ENCODE results near the gene TGM2. TPM values are rescaled to one million over a fixed set of nuclear protein-coding genes. Genes with fewer than 3 reads are reported as not detected.

The TGM2 gene
- total and polyA plus RNA-seq, 9 of the 15 experiments (the other 6 are each of a cell fraction or from before 2014, with no cell fraction given): 5.5 to 78.5 (median 37.6) TPM

GRCh38 chr20:38178581-38178980 lies 13.5 kb upstream of the TGM2 start (continued):
- TF ChIP-seq ARID3A (IDR thresholded peaks at IDR 0.05; ENCODE audit: borderline replicate concordance, low read depth, low read length): no peak
- TF ChIP-seq SETDB1 (IDR thresholded peaks at IDR 0.05; ENCODE audit: low read length): no peak
- no peak for TF ChIP-seq PRPF4 (IDR thresholded peaks at IDR 0.05; ENCODE audit: insufficient read depth, low read depth, low read length, poor library complexity, severe bottlenecking)
- no peak for TF ChIP-seq SMAD4 (CRISPR knock-in tag; conservative IDR thresholded peaks at IDR 0.05)
- no peak for TF ChIP-seq ZNF77 (CRISPR knock-in tag; IDR thresholded peaks at IDR 0.05)
- TF ChIP-seq ZNF583 (CRISPR knock-in tag; IDR thresholded peaks at IDR 0.05): no peak

- ATAC-seq (no peak), FAIRE-seq (no peak), DNase-seq (ENCODE audit: extremely low read depth in 1 of 4, low spot score in 3 of 4) (no peak)
- in situ Hi-C loops (cut with MboI): no loop called here
- ChIA-PET CTCF (ENCODE audit: low intra/inter-chr PET ratio) (no interaction called here), POLR2A (interaction anchor here (1.0 kb wide), 1 partner anchor 14 kb away, joined by 3 read pairs; no protein-coding TSS in a partner anchor)
- intact Hi-C loops (cut with micrococcal nuclease): no loop called here
- no TSS peak for BruUV-seq (replicated peaks)
- Histone ChIP-seq H3K9ac (ENCODE audit: insufficient read depth in 1 of 2, low read depth in 2 of 2, low read length in 2 of 2) (no peak overlapping the region), H3K4me2 (ENCODE audit: insufficient read depth, low read length) (no peak overlapping the region), H3K9me3 (replicated peaks; ENCODE audit: control insufficient read depth, insufficient read depth, low read depth, low read length) (no peaks in the 10 kb centered on the region), H3K27ac (ENCODE audit: extremely low read depth, low read depth, low read length) (no peak overlapping the region), H3K4me3 (no peak overlapping the region), H3K27me3 (ENCODE audit: control insufficient read depth in 2 of 2, insufficient read depth in 2 of 2, low read length in 2 of 2) (peaks cover 31 to 45% of the 10 kb centered on the region in 2 experiments; a peak in 4 of 5 replicates), H3K36me3 (ENCODE audit: control insufficient read depth, insufficient read depth, low read length) (no peaks in the 10 kb centered on the region), H2AFZ (ENCODE audit: low read depth, low read length) (no peak overlapping the region), H4K20me1 (replicated peaks; ENCODE audit: control insufficient read depth, insufficient read depth, low read length) (0 out of 2 replicates have a peak, but pooled peaks cover 7% of the 10 kb centered on the region), H3K79me2 (ENCODE audit: control insufficient read depth, insufficient read depth, low read length) (no peaks in the 10 kb centered on the region), H3K4me1 (replicated peaks in 1 of 2; ENCODE audit: control insufficient read depth in 2 of 2, insufficient read depth in 2 of 2, low read length in 2 of 2) (peaks cover 5 to 6% of the 10 kb centered on the region in 2 experiments; a peak in 2 of 5 replicates), H3K9me1 (ENCODE audit: control insufficient read depth, insufficient read depth, low read length) (no peaks in the 10 kb centered on the region)
- WGBS (ENCODE audit: insufficient coverage, low coverage, missing lambda C conversion rate): 5% methylated on average over 8 of the region's 8 CpGs
- TF ChIP-seq ZNF133 (CRISPR knock-in tag; IDR thresholded peaks at IDR 0.05) (no peak), KLF1 (tag; IDR thresholded peaks at IDR 0.05) (no peak), CEBPG (CRISPR knock-in tag; IDR thresholded peaks at IDR 0.05) (no peak), CEBPG (tag; conservative IDR thresholded peaks at IDR 0.05 in 1 of 2, IDR thresholded peaks at IDR 0.05 in 1 of 2) (no peak), THRA (IDR thresholded peaks at IDR 0.05) (no peak), ZFP30 (CRISPR knock-in tag; IDR thresholded peaks at IDR 0.05; ENCODE audit: borderline replicate concordance) (no peak), RBBP5 (IDR thresholded peaks at IDR 0.05; ENCODE audit: borderline replicate concordance, insufficient read depth, low read length, poor library complexity, severe bottlenecking) (no peak), MNT (conservative IDR thresholded peaks at IDR 0.05) (no peak), TRIM28 (IDR thresholded peaks at IDR 0.05) (no peak), BRCA1 (IDR thresholded peaks at IDR 0.05) (no peak), BRCA1 (CRISPR knock-in tag; IDR thresholded peaks at IDR 0.05) (no peak)
These were observed 13.0 kb upstream of the TGM2 start for GRCh38 chr20:38178065-38178491.
